Left colon (tissue), 2 donors: ENCODE results near the gene FMNL2. TPM values are rescaled to one million over a fixed set of nuclear protein-coding genes. Genes with fewer than 3 reads are reported as not detected.
A peak's percentile ranks its signal among the peaks of the same experiment; 100 is the strongest.
"Not testable (repeated sequence)": the region's sequence is repeated elsewhere in the genome, so short reads cannot be mapped to it uniquely, and the experiment has no call there.

ENCODE experiments used
- ATAC-seq: fragments of 200-7000 bp; cut with Tn5 transposase; one replicate; pipeline ENCODE4 v1.9.1; 2020; ENCODE audit warnings: mild to moderate bottlenecking, moderate library complexity
- DNase-seq, 2 donors: peaks; one replicate each; pipeline ENCODE4 v3.0.0-alpha.2; 2020
- intact Hi-C, 2 donors: fragments of 100-400 bp; cut with DNase I in 1 of 2; cut with micrococcal nuclease in 1 of 2; formaldehyde crosslinking; loops; one replicate each; pipeline versions ENCODE4 v1.11.2 to v1.14.0; 2022; cut with DNase I, micrococcal nuclease
- total RNA-seq, 2 donors: library from RNA; stranded (reverse); fragmentation: NEBNext Ultra II Directional; extraction: Animal tissue kit (Norgen Biotek cat#: 25700); gene quantifications; one replicate each; pipeline ENCODE4 v1.2.1, GENCODE V29; 2021
- donor health status: DM: no; HTN: no; CAD: no.
- donor health status: DM: yes; HTN: yes; CAD: no.

The FMNL2 gene
- total RNA-seq, 2 donors from 2014 or later: 14.8 to 14.9 TPM

- ATAC-seq (peak; percentile 49), DNase-seq (no peak)
- intact Hi-C loops: no loop called here
Observed at GRCh38 chr2:152473151-152473857, 138.3 kb downstream of the FMNL2 start.

GRCh38 chr2:152474523-152474922 is 139.5 kb downstream of the FMNL2 start:
- ATAC-seq, intact Hi-C loops, DNase-seq: not testable (repeated sequence)

DNA sequence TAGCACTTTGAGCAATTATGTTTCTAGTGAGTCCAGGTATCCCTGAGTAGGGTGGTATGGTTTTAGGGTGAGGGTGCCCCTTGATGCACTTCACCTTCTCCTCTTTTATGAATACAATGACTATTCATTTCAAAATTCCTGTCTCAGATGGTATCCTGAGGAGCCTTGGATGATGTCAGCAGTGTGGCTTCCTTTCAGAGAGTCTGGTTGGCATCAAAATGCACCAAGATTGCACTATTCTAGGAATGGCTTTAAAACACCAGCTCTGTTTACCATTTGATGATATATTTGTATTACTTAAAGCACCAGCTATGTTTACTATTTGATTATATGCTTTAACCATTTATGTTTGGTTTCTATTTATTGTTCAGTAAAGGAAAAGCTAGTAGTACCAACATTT is 141.0 kb downstream of the FMNL2 start:
- DNase-seq (no peak), ATAC-seq (no peak)
- intact Hi-C loops: no loop called here

GRCh38 chr2:152477347-152478092 is 142.5 kb downstream of the FMNL2 start:
- intact Hi-C loops: no loop called here
- ATAC-seq (no peak), DNase-seq (no peak)

DNA sequence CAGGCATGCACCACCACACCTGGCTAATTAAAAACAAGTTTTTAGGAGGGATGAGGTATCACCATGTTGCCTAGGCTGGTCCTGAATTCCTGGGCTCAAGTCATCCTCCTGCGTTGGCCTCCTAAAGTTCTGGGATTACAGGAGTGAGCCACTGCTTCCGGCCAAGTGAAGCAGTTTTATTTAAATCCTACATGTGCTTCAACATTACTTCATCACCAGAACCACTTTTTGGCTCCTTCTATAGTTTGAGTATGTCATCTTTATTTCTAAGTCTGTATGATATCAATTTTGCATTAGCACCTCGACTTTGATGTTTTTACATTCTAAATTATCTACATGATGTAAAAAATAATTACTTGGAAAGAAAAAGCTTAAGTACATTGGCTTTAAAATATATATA is 144.3 kb downstream of the FMNL2 start:
- DNase-seq: no peak
- no peak for ATAC-seq
- intact Hi-C loops: no loop called here

- intact Hi-C loops: no loop called here
- peak; percentile 90 for ATAC-seq
- no peak for DNase-seq
Observed at GRCh38 chr2:152480821-152481399, 145.9 kb downstream of the FMNL2 start.

GRCh38 chr2:152481881-152482583 is 147.1 kb downstream of the FMNL2 start:
- intact Hi-C loops: no loop called here
- DNase-seq (peak in 1 of 2 donors; percentile 54), ATAC-seq (peak; percentile 73)

- ATAC-seq (no peak), DNase-seq (no peak)
- intact Hi-C loops: no loop called here
Observed at GRCh38 chr2:152483276-152484063, 148.5 kb downstream of the FMNL2 start.

DNA sequence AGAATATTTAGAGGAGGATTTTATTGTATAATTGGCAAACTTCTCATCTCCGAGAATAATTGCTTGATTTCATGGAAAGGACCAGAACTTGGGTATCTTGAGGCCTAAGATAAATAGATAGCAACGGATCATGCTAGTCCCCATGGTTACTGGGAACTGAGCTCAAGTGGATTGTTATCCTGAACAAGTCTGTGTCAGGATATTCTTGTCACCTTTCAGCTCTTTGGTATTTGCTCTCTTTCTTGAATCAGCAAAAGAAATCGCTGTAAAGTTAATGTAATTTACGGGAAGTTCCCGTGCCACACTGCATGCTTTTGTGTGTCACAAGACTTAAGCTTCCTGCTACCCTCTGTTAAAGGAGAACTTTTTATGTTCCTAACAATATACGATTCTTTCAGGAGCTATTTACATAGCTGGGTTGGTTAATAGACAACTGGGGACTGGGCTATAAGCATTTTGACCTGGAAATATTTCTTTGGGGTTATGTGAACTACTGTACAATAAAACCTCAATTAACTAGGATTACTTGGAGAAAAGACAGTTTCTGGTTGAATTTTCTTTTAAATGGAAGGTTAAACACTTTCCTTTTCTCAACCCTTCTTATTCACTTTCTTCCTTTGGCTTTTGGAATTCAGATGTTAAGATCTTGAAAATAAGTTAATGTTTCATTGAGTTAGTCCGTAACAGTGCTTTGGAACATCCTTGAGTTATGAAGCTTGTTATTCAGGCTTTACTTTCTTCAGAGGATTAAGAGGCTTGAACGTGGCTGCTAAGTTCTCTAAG is 151.2 kb downstream of the FMNL2 start:
- DNase-seq (no peak), ATAC-seq (peak; percentile 88)
- intact Hi-C loops: no loop called here

GRCh38 chr2:152486737-152487400 is 151.9 kb downstream of the FMNL2 start:
- intact Hi-C loops: no loop called here
- DNase-seq: no peak
- ATAC-seq: no peak

DNA sequence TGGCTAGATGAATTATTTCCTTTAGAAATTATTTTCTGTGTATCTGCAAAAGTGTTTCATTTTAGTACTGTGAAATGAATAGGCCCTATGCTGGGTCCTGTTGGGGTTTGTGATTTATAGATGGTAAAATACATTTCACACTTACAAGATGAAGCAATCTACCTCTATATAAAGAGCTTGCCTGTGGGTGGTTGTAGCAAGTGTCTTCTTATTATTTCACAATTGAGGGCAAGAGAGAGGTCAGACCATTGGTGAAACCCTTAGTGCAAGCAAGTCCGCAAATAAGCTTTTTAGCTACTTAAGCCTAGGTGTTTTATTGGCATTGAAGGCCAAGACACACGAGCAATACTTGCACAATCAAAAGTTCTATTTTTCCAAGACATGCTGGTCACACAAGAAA is 153.1 kb downstream of the FMNL2 start:
- DNase-seq: no peak
- ATAC-seq: no peak
- intact Hi-C loops: no loop called here

- DNase-seq: no peak
- no peak for ATAC-seq
- intact Hi-C loops: no loop called here
Observed at GRCh38 chr2:152489364-152489763, 154.4 kb downstream of the FMNL2 start.

DNA sequence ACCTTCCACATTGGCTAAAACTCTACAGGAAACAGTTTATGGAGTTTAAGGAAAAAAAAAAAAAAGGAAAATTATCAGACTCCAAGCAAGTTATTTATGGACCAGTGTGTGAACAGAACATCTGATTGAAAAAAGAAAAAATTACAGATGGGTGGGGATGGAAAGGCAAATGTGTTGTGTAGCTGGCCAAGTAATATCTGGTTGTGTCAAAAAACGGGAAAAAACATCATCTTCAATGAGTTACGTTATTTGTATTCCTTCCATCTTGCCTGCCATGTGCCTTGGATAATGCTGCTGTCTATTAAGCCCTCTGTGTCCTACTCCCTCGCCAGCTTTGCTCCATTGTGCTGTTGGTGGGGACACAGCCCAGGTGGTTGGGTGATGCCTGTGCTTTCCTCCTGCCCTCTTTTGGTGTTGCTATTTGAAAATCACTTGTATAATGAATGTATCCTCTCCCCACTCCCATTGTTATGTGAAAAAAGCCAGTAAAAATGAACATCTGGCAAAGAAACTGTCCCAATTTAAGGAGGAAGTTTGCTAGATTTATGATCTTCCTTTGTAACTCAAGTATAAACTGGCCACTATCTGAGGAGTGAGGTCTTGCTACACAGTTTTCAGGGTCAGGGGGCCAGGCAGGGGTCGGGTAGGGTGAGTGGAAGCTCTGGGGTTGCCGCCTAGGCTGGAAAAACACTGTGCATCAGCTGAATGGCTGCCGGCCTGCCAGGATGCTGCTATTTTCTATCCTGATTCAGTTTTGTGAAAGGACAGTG is 155.9 kb downstream of the FMNL2 start:
- DNase-seq: no peak
- intact Hi-C loops: no loop called here
- peak; percentile 25 for ATAC-seq

GRCh38 chr2:152492131-152492530 is 157.2 kb downstream of the FMNL2 start:
- ATAC-seq: no peak

GRCh38 chr2:152492911-152493310 is 157.9 kb downstream of the FMNL2 start:
- ATAC-seq (no peak), DNase-seq (no peak)
- intact Hi-C loops: no loop called here

More at GRCh38 chr2:152492131-152492530, 157.2 kb downstream of the FMNL2 start:
- intact Hi-C loops: no loop called here
- DNase-seq: no peak

DNA sequence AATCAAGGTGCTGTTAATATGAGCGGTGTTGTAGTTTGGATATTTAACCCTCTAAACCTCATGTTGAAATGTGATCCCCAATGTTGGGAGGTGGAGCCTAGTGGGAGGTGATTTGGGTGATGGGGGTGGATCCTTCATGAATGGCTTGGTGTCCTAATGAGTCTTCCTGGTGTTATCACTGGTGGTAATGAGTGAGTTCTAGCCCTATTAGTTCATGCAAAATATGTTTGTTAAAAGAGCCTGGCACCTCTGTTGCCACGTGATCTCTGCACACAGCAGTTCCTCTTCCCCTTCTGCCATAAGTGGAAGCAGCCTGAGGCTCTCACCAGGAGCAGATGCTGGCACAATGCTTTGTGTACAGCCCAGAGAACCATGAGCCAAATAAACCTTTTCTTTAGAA is 158.4 kb downstream of the FMNL2 start:
- no peak for DNase-seq
- no peak for ATAC-seq
- intact Hi-C loops: no loop called here
